Mesenchymal stem cell (in vitro differentiated cells and primary cell): ENCODE measurements around the gene CCDC188.

Source experiments
- DNase-seq: peaks from one replicate; pipeline ENCODE4 v3.0.0-alpha.2; 2013
- H2AFZ ChIP-seq: one replicate; pipeline ENCODE4 v1.6.1; 2013; ENCODE audit warnings: low read depth, mild to moderate bottlenecking, control low read depth, inconsistent platforms, low read length, moderate library complexity
- H2AK5ac ChIP-seq: 2 replicates; pipeline ENCODE4 v1.6.1; 2013; ENCODE audit warnings: low read length, moderate library complexity, mild to moderate bottlenecking, inconsistent platforms; ENCODE audit not compliant: severe bottlenecking
- H2BK120ac ChIP-seq: one replicate; pipeline ENCODE4 v1.6.1; 2013; ENCODE audit warnings: low read depth, mild to moderate bottlenecking, inconsistent platforms, low read length, moderate library complexity
- H2BK12ac ChIP-seq, 2 experiments: one replicate each; pipeline ENCODE4 v1.6.1; 2013; ENCODE audit warnings: inconsistent platforms in 2 of 2, low read length in 2 of 2, mild to moderate bottlenecking in 2 of 2, moderate library complexity in 2 of 2, control low read depth in 1 of 2
- H2BK15ac ChIP-seq: one replicate; pipeline ENCODE4 v1.6.1; 2013; ENCODE audit warnings: mild to moderate bottlenecking, low read depth, inconsistent platforms; ENCODE audit not compliant: poor library complexity, severe bottlenecking
- H2BK5ac ChIP-seq: 2 replicates; pipeline ENCODE4 v1.6.1; 2013; ENCODE audit warnings: low read depth, mild to moderate bottlenecking, low read length, control low read depth, inconsistent platforms; ENCODE audit not compliant: poor library complexity, severe bottlenecking
- H3K14ac ChIP-seq, 2 experiments: one replicate each; pipeline ENCODE4 v1.6.1; 2013; ENCODE audit warnings: inconsistent platforms in 2 of 2, low read length in 2 of 2, control low read depth in 1 of 2, mild to moderate bottlenecking in 1 of 2, moderate library complexity in 1 of 2
- H3K18ac ChIP-seq, 2 experiments: one replicate each; pipeline ENCODE4 v1.6.1; 2013; ENCODE audit warnings: inconsistent platforms in 2 of 2, low read length in 2 of 2, control low read depth in 1 of 2, low read depth in 1 of 2, mild to moderate bottlenecking in 1 of 2
- H3K23ac ChIP-seq, 2 experiments: one replicate each; pipeline ENCODE4 v1.6.1; 2013; ENCODE audit warnings: inconsistent platforms in 2 of 2, low read length in 2 of 2, mild to moderate bottlenecking in 2 of 2, moderate library complexity in 2 of 2, control low read depth in 1 of 2
- H3K27ac ChIP-seq: 2 replicates; pipeline ENCODE4 v1.5.1; 2013; ENCODE audit warnings: mild to moderate bottlenecking, moderate library complexity, low read length, control low read depth, inconsistent platforms; ENCODE audit not compliant: poor library complexity, severe bottlenecking
- H3K27me3 ChIP-seq, 2 experiments: 2 replicates each; pipeline versions ENCODE4 v1.6.1 to v1.7.0; 2013; ENCODE audit warnings: low read length in 2 of 2, mild to moderate bottlenecking in 2 of 2, moderate library complexity in 2 of 2, control low read depth in 1 of 2, inconsistent platforms in 1 of 2; ENCODE audit not compliant: control insufficient read depth in 1 of 2, insufficient read depth in 1 of 2
- H3K36me3 ChIP-seq, 2 experiments: 2 replicates each; pipeline versions ENCODE4 v1.6.1 to v1.7.0; 2013; ENCODE audit warnings: low read length in 2 of 2, control low read depth in 1 of 2, inconsistent platforms in 1 of 2, low read depth in 1 of 2, mild to moderate bottlenecking in 1 of 2; ENCODE audit not compliant: insufficient read depth in 2 of 2, control insufficient read depth in 1 of 2
- H3K4ac ChIP-seq, 2 experiments: one replicate each; pipeline ENCODE4 v1.6.1; 2013; ENCODE audit warnings: inconsistent platforms in 2 of 2, low read length in 2 of 2, mild to moderate bottlenecking in 2 of 2, moderate library complexity in 2 of 2, control low read depth in 1 of 2, low read depth in 1 of 2
- H3K4me1 ChIP-seq: 2 replicates; pipeline ENCODE4 v1.6.1; 2013; ENCODE audit warnings: low read depth, low read length, control low read depth; ENCODE audit not compliant: control insufficient read depth, insufficient read depth
- H3K4me2 ChIP-seq: 2 replicates; pipeline ENCODE4 v1.6.1; 2013; ENCODE audit warnings: low read length, mild to moderate bottlenecking, inconsistent platforms; ENCODE audit not compliant: poor library complexity, severe bottlenecking
- H3K4me3 ChIP-seq, 2 experiments: 2 replicates each; pipeline versions ENCODE4 v1.5.1 to v1.7.0; 2013; ENCODE audit warnings: low read length in 2 of 2, mild to moderate bottlenecking in 2 of 2, control low read depth in 1 of 2, low read depth in 1 of 2; ENCODE audit not compliant: insufficient read depth in 1 of 2
- H3K79me1 ChIP-seq: replicated peaks from 2 replicates; pipeline ENCODE4 v1.6.1; 2013; ENCODE audit warnings: mild to moderate bottlenecking, control low read depth, low read length, inconsistent platforms; ENCODE audit not compliant: poor library complexity, severe bottlenecking
- H3K9ac ChIP-seq: 2 replicates; pipeline ENCODE4 v1.7.0; 2013; ENCODE audit warnings: mild to moderate bottlenecking, low read length, moderate library complexity
- H3K9me3 ChIP-seq: 2 replicates; pipeline ENCODE4 v1.7.0; 2013; ENCODE audit warnings: mild to moderate bottlenecking, low read length; ENCODE audit not compliant: control insufficient read depth
- H4K8ac ChIP-seq: one replicate; pipeline ENCODE4 v1.6.1; 2013; ENCODE audit warnings: inconsistent platforms, mild to moderate bottlenecking, low read length, moderate library complexity
- H4K91ac ChIP-seq: one replicate; pipeline ENCODE4 v1.6.1; 2013; ENCODE audit warnings: mild to moderate bottlenecking, low read length, inconsistent platforms
- WGBS: methylation state at CpG from one replicate; pipeline ENCODE4 v1.1.7; 2013; ENCODE audit warnings: mixed read lengths; 5-methylcytosine and 5-hydroxymethylcytosine counted together

Gene CCDC188

GRCh38 chr22:20125201-20126174 lies 25.4 kb downstream of the CCDC188 start:
- H3K4me1 ChIP-seq, result peaks cover 7% of the 10 kb centered on the region
- H3K14ac ChIP-seq, result no peak overlapping the region
- H3K27me3 ChIP-seq, result no peaks in the 10 kb centered on the region
- no peaks in the 10 kb centered on the region for H3K9me3 ChIP-seq
- H4K91ac ChIP-seq, result no peak overlapping the region
- no peak overlapping the region for H3K18ac ChIP-seq
- H2AK5ac ChIP-seq, result no peak overlapping the region
- H3K27ac ChIP-seq, result no peak overlapping the region
- no peak overlapping the region for H3K4me3 ChIP-seq
- WGBS, result 96% methylated on average over 32 of the region's 32 CpGs
- H2BK12ac ChIP-seq, result no peak overlapping the region
- H2BK15ac ChIP-seq, result no peak overlapping the region
- no peak overlapping the region for H3K9ac ChIP-seq
- H2AFZ ChIP-seq, result no peak overlapping the region
- H2BK120ac ChIP-seq, result no peak overlapping the region
- H3K4ac ChIP-seq, result no peak overlapping the region
- H3K79me1 ChIP-seq, result peaks cover 25% of the 10 kb centered on the region
- peaks cover 62 to 79% of the 10 kb centered on the region in 2 experiments for H3K36me3 ChIP-seq
- no peak for DNase-seq
- H3K23ac ChIP-seq, result no peak overlapping the region
- no peak overlapping the region for H2BK5ac ChIP-seq
- no peak overlapping the region for H3K4me2 ChIP-seq
- H4K8ac ChIP-seq, result no peak overlapping the region

- no peak overlapping the region for H2BK12ac ChIP-seq
- no peak overlapping the region for H2BK5ac ChIP-seq
- H2AK5ac ChIP-seq, result no peak overlapping the region
- H2BK120ac ChIP-seq, result no peak overlapping the region
- H3K9ac ChIP-seq, result no peak overlapping the region
- no peak overlapping the region for H3K27ac ChIP-seq
- no peak overlapping the region for H3K14ac ChIP-seq
- peaks cover 25% of the 10 kb centered on the region for H3K79me1 ChIP-seq
- no peak overlapping the region for H3K18ac ChIP-seq
- H3K23ac ChIP-seq, result no peak overlapping the region
- no peak overlapping the region for H4K8ac ChIP-seq
- peaks cover 74 to 92% of the 10 kb centered on the region in 2 experiments for H3K36me3 ChIP-seq
- H3K4me1 ChIP-seq, result peaks cover 5% of the 10 kb centered on the region
- H2BK15ac ChIP-seq, result no peak overlapping the region
- 97% methylated on average over 10 of the region's 11 CpGs for WGBS
- no peak overlapping the region for H4K91ac ChIP-seq
- DNase-seq, result no peak
- no peaks in the 10 kb centered on the region for H3K27me3 ChIP-seq
- no peak overlapping the region for H2AFZ ChIP-seq
- H3K9me3 ChIP-seq, result no peaks in the 10 kb centered on the region
- H3K4me2 ChIP-seq, result no peak overlapping the region
- no peak overlapping the region for H3K4me3 ChIP-seq
- H3K4ac ChIP-seq, result no peak overlapping the region
Observed at GRCh38 chr22:20124083-20124787, 26.6 kb downstream of the CCDC188 start.

GRCh38 chr22:20123366-20124082 lies 27.3 kb downstream of the CCDC188 start:
- H3K4ac ChIP-seq, result no peak overlapping the region
- H3K18ac ChIP-seq, result no peak overlapping the region
- no peak overlapping the region for H3K27ac ChIP-seq
- no peak overlapping the region for H2AFZ ChIP-seq
- H3K14ac ChIP-seq, result no peak overlapping the region
- H3K9ac ChIP-seq, result no peak overlapping the region
- H3K36me3 ChIP-seq, result peaks cover 76 to 90% of the 10 kb centered on the region in 2 experiments
- peaks cover 9% of the 10 kb centered on the region for H3K4me1 ChIP-seq
- H2BK15ac ChIP-seq, result no peak overlapping the region
- no peak overlapping the region for H2BK5ac ChIP-seq
- no peak overlapping the region for H2AK5ac ChIP-seq
- no peak overlapping the region for H4K8ac ChIP-seq
- no peak overlapping the region for H3K23ac ChIP-seq
- 96% methylated on average over 13 of the region's 13 CpGs for WGBS
- no peaks in the 10 kb centered on the region for H3K9me3 ChIP-seq
- H3K27me3 ChIP-seq, result no peaks in the 10 kb centered on the region
- no peak overlapping the region for H4K91ac ChIP-seq
- no peak overlapping the region for H2BK120ac ChIP-seq
- DNase-seq, result no peak
- no peak overlapping the region for H3K4me2 ChIP-seq
- peaks cover 25% of the 10 kb centered on the region for H3K79me1 ChIP-seq
- no peak overlapping the region for H3K4me3 ChIP-seq
- no peak overlapping the region for H2BK12ac ChIP-seq
